ENCODE data around the gene PPM1F. TPM values are rescaled to one million over a fixed set of nuclear protein-coding genes. Genes with fewer than 3 reads are reported as not detected.
"Not testable (repeated sequence)": the region's sequence is repeated elsewhere in the genome, so short reads cannot be mapped to it uniquely, and the experiment has no call there.

Gene PPM1F
- total and polyA plus RNA-seq, 2 donors (not counting 1 experiment from before 2014, with no cell fraction given), result 12.5 to 37.0 TPM

DNA sequence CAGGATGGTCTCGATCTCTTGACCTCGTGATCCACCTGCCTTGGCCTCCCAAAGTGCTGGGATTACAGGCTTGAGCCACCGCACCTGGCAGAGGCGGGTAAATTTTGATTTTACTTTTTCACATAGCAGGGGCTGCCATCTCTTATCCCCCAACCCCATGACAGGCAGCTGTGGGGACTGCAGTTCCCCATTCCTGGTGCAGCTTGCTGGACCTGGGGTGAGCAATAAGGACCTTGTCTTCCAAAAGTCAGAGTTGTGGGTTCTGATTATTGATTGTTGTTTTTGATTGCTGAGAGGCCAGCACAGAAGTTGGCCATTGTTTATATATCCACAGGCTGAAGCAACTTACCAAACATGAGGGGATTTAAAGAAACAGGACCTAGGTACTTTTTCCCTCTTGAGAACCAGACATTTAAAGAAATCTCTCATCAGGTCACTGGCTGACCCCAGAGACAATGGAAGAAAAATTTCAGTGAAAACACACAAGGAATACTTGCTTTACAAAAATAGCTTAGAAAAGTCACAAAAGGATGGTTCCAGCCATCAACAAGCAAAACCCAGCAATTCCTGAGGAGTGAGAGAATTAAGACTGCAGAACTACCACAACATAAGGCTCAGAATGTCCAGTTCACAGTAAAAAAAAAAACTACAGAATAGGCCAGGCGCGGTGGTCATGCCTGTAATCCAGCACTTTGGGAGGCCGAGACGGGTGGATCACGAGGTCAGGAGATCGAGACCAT is 63.2 kb downstream of the PPM1F start:
- H3K4me1 ChIP-seq (ENCODE audit: control insufficient read depth, extremely low read depth, insufficient read depth, low read length), result no peaks in the 10 kb centered on the region

DNA sequence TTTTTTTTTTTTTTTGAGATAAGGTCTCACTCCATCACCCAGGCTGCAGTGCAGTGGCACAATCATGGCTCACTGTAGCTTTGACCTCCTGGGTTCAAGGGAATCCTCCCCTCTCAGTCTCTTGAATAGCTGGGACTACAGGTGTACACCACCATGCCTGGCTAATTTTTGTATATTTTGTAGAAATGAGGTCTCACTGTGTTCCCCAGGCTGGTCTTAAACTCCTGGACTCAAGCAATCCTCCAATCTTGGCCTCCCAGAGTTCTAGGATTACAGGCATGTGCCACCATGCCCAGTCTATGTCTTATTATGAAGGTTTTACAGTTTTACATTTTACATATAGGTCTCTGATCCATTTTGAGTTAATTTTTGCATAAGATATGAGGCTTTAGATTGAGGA is 64.8 kb downstream of the PPM1F start:
- no peak for DNase-seq (ENCODE audit: low read depth in 2 of 2)
- H3K27ac ChIP-seq (ENCODE audit: insufficient read depth, low read length), result no peak overlapping the region
- H4K20me1 ChIP-seq (ENCODE audit: control insufficient read depth, extremely low read depth, insufficient read depth, low read length), result no peaks in the 10 kb centered on the region
- H3K4me1 ChIP-seq (ENCODE audit: control insufficient read depth, extremely low read depth, insufficient read depth, low read length), result no peaks in the 10 kb centered on the region
- no peak overlapping the region for H3K9ac ChIP-seq (ENCODE audit: insufficient read depth, low read length)
- H3K4me2 ChIP-seq (ENCODE audit: extremely low read depth, insufficient read depth, low read length), result no peak overlapping the region
- no peaks in the 10 kb centered on the region for H3K79me2 ChIP-seq (ENCODE audit: control insufficient read depth, insufficient read depth, low read length)
- TF ChIP-seq, protein P1, sequence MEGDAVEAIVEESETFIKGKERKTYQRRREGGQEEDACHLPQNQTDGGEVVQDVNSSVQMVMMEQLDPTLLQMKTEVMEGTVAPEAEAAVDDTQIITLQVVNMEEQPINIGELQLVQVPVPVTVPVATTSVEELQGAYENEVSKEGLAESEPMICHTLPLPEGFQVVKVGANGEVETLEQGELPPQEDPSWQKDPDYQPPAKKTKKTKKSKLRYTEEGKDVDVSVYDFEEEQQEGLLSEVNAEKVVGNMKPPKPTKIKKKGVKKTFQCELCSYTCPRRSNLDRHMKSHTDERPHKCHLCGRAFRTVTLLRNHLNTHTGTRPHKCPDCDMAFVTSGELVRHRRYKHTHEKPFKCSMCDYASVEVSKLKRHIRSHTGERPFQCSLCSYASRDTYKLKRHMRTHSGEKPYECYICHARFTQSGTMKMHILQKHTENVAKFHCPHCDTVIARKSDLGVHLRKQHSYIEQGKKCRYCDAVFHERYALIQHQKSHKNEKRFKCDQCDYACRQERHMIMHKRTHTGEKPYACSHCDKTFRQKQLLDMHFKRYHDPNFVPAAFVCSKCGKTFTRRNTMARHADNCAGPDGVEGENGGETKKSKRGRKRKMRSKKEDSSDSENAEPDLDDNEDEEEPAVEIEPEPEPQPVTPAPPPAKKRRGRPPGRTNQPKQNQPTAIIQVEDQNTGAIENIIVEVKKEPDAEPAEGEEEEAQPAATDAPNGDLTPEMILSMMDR (conservative IDR thresholded peaks at IDR 0.05 in 1 of 2, IDR thresholded peaks at IDR 0.05 in 1 of 2; ENCODE audit: low read depth in 1 of 2, low read length in 2 of 2), result no peak
- no peak overlapping the region for H3K4me3 ChIP-seq (replicated peaks in 1 of 4; ENCODE audit: control extremely low read depth in 1 of 4, insufficient read depth in 1 of 4, low read depth in 3 of 4, low read length in 4 of 4)
- no peak overlapping the region for H2AFZ ChIP-seq (ENCODE audit: low read length)
- no peaks in the 10 kb centered on the region for H3K27me3 ChIP-seq (ENCODE audit: control insufficient read depth, insufficient read depth, low read length)
- no peaks in the 10 kb centered on the region for H3K36me3 ChIP-seq (ENCODE audit: control insufficient read depth, insufficient read depth, low read length)
- H3K9me3 ChIP-seq (ENCODE audit: control insufficient read depth, insufficient read depth, low read depth, low read length), result no peaks in the 10 kb centered on the region

More for the DNA sequence above, 63.2 kb downstream of the PPM1F start:
- no peak overlapping the region for H2AFZ ChIP-seq (ENCODE audit: low read length)
- no peak overlapping the region for H3K27ac ChIP-seq (ENCODE audit: insufficient read depth, low read length)
- no peaks in the 10 kb centered on the region for H3K9me3 ChIP-seq (ENCODE audit: control insufficient read depth, insufficient read depth, low read depth, low read length)
- no peaks in the 10 kb centered on the region for H3K79me2 ChIP-seq (ENCODE audit: control insufficient read depth, insufficient read depth, low read length)
- no peaks in the 10 kb centered on the region for H4K20me1 ChIP-seq (ENCODE audit: control insufficient read depth, extremely low read depth, insufficient read depth, low read length)
- H3K27me3 ChIP-seq (ENCODE audit: control insufficient read depth, insufficient read depth, low read length), result no peaks in the 10 kb centered on the region
- H3K4me3 ChIP-seq (replicated peaks in 1 of 4; ENCODE audit: control extremely low read depth in 1 of 4, insufficient read depth in 1 of 4, low read depth in 3 of 4, low read length in 4 of 4), result no peak overlapping the region
- no peak overlapping the region for H3K4me2 ChIP-seq (ENCODE audit: extremely low read depth, insufficient read depth, low read length)
- H3K9ac ChIP-seq (ENCODE audit: insufficient read depth, low read length), result no peak overlapping the region
- no peak for TF ChIP-seq EZH2 (IDR thresholded peaks at IDR 0.05; ENCODE audit: low read length, missing control alignments)
- TF ChIP-seq, protein P1 (conservative IDR thresholded peaks at IDR 0.05 in 1 of 2, IDR thresholded peaks at IDR 0.05 in 1 of 2; ENCODE audit: low read depth in 1 of 2, low read length in 2 of 2), result no peak
- no peak for DNase-seq (ENCODE audit: low read depth in 2 of 2)
- H3K36me3 ChIP-seq (ENCODE audit: control insufficient read depth, insufficient read depth, low read length), result no peaks in the 10 kb centered on the region

DNA sequence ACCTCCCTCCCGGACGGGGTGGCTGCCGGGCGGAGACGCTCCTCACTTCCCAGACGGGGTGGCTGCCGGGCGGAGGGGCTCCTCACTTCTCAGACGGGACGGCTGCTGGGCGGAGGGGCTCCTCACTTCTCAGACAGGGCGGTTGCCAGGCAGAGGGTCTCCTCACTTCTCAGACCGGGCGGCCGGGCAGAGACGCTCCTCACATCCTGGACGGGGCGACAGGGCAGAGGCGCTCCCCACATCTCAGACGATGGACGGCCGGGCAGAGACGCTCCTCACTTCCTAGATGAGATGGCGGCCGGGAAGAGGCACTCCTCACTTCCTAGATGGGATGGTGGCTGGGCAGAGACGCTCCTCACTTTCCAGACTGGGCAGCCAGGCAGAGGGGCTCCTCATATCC is 68.7 kb downstream of the PPM1F start:
- H3K9ac ChIP-seq (ENCODE audit: insufficient read depth, low read length); H3K79me2 ChIP-seq (ENCODE audit: control insufficient read depth, insufficient read depth, low read length); H3K9me3 ChIP-seq (ENCODE audit: control insufficient read depth, insufficient read depth, low read depth, low read length); H3K4me3 ChIP-seq (replicated peaks in 1 of 4; ENCODE audit: control extremely low read depth in 1 of 4, insufficient read depth in 1 of 4, low read depth in 3 of 4, low read length in 4 of 4); H3K27ac ChIP-seq (ENCODE audit: insufficient read depth, low read length); H3K4me1 ChIP-seq (ENCODE audit: control insufficient read depth, extremely low read depth, insufficient read depth, low read length); DNase-seq (ENCODE audit: low read depth in 2 of 2); H4K20me1 ChIP-seq (ENCODE audit: control insufficient read depth, extremely low read depth, insufficient read depth, low read length); H3K4me2 ChIP-seq (ENCODE audit: extremely low read depth, insufficient read depth, low read length); H3K36me3 ChIP-seq (ENCODE audit: control insufficient read depth, insufficient read depth, low read length); H2AFZ ChIP-seq (ENCODE audit: low read length); H3K27me3 ChIP-seq (ENCODE audit: control insufficient read depth, insufficient read depth, low read length): not testable (repeated sequence)

DNA sequence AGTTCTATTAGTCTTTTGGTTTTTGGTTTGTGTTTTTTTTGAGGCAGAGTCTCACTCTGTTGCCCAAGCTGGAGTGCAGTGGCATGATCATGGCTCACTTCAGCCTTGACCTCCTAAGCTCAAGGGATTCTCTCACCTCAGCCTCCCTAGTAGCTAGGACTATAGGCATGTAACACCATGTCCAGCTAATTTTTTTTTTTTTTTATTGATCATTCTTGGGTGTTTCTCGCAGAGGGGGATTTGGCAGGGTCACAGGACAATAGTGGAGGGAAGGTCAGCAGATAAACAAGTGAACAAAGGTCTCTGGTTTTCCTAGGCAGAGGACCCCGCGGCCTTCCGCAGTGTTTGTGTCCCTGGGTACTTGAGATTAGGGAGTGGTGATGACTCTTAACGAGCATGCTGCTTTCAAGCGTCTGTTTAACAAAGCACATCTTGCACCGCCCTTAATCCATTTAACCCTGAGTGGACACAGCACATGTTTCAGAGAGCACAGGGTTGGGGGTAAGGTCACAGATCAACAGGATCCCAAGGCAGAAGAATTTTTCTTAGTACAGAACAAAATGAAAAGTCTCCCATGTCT is 69.8 kb downstream of the PPM1F start:
- H3K27ac ChIP-seq (ENCODE audit: insufficient read depth, low read length); H3K4me3 ChIP-seq (replicated peaks in 1 of 4; ENCODE audit: control extremely low read depth in 1 of 4, insufficient read depth in 1 of 4, low read depth in 3 of 4, low read length in 4 of 4); DNase-seq (ENCODE audit: low read depth in 2 of 2); H2AFZ ChIP-seq (ENCODE audit: low read length); H3K79me2 ChIP-seq (ENCODE audit: control insufficient read depth, insufficient read depth, low read length); H4K20me1 ChIP-seq (ENCODE audit: control insufficient read depth, extremely low read depth, insufficient read depth, low read length); H3K9ac ChIP-seq (ENCODE audit: insufficient read depth, low read length); H3K36me3 ChIP-seq (ENCODE audit: control insufficient read depth, insufficient read depth, low read length); H3K4me1 ChIP-seq (ENCODE audit: control insufficient read depth, extremely low read depth, insufficient read depth, low read length); H3K4me2 ChIP-seq (ENCODE audit: extremely low read depth, insufficient read depth, low read length); H3K9me3 ChIP-seq (ENCODE audit: control insufficient read depth, insufficient read depth, low read depth, low read length); H3K27me3 ChIP-seq (ENCODE audit: control insufficient read depth, insufficient read depth, low read length): not testable (repeated sequence)
